K562 (cell line): ENCODE data around the gene PLCB3. TPM values are rescaled to one million over a fixed set of nuclear protein-coding genes. Genes with fewer than 3 reads are reported as not detected.

ENCODE experiments used
- CGGBP1 ChIP-seq: fragments of 250-450 bp; sonication (Bioruptor Pico); IDR thresholded peaks from 2 replicates; pipeline ENCODE4 v1.9.0; 2021; ENCODE audit warnings: mild to moderate bottlenecking
- CHCHD3 ChIP-seq: fragments of 250-450 bp; sonication (Bioruptor Pico); IDR thresholded peaks from 2 replicates; pipeline ENCODE4 v2.1.2; 2022; ENCODE audit warnings: mild to moderate bottlenecking
- CXXC5 ChIP-seq: fragments of 250-450 bp; sonication (Bioruptor Pico); IDR thresholded peaks from 2 replicates; pipeline ENCODE4 v1.8.0; 2022; ENCODE audit warnings: inconsistent platforms, mild to moderate bottlenecking, moderate library complexity
- FOS ChIP-seq: IDR thresholded peaks from 3 replicates; pipeline ENCODE4 v1.6.1; 2011; ENCODE audit not compliant: insufficient read length; ENCODE audit errors: extremely low read depth
- HOXB6 ChIP-seq: fragments of 250-450 bp; sonication (Bioruptor Pico); IDR thresholded peaks from 2 replicates; pipeline ENCODE4 v1.5.1; 2022; ENCODE audit warnings: mild to moderate bottlenecking, borderline replicate concordance
- MTF1 ChIP-seq: fragments of 250-450 bp; sonication (Bioruptor Pico); IDR thresholded peaks from 2 replicates; pipeline ENCODE4 v1.9.0; 2021; ENCODE audit warnings: moderate library complexity, mild to moderate bottlenecking, inconsistent platforms, borderline replicate concordance
- PYGO2 ChIP-seq: fragments of 450-650 bp; IDR thresholded peaks from 2 replicates; pipeline ENCODE4 v1.6.1; 2016; ENCODE audit warnings: mild to moderate bottlenecking, missing genetic modification characterization, moderate library complexity, missing compliant biosample characterization
- RBBP5 ChIP-seq: fragments of 200-600 bp; sonication (generic); IDR thresholded peaks from 2 replicates; pipeline ENCODE4 v1.6.1; 2012; ENCODE audit warnings: borderline replicate concordance, mild to moderate bottlenecking, low read length, control low read depth, inconsistent platforms; ENCODE audit not compliant: insufficient read depth, poor library complexity, severe bottlenecking
- RNF219 ChIP-seq: fragments of 250-450 bp; sonication (Bioruptor Pico); IDR thresholded peaks from 2 replicates; pipeline ENCODE4 v1.5.0; 2022; ENCODE audit warnings: mild to moderate bottlenecking
- SMARCB1 ChIP-seq: IDR thresholded peaks from 2 replicates; pipeline ENCODE4 v1.6.1; 2011; ENCODE audit warnings: improper control_type of control experiment, low read depth; ENCODE audit not compliant: insufficient read length
- SMARCE1 ChIP-seq: fragments of 450-650 bp; IDR thresholded peaks from 2 replicates; pipeline ENCODE4 v1.7.1; 2016; ENCODE audit warnings: mild to moderate bottlenecking
- ZNF347 ChIP-seq: fragments of 450-650 bp; formaldehyde crosslinking; IDR thresholded peaks from 2 replicates; pipeline ENCODE4 v1.4.0; 2020; ENCODE audit warnings: low read depth, mild to moderate bottlenecking, moderate library complexity
- ZZZ3 ChIP-seq: fragments of 450-650 bp; IDR thresholded peaks from 2 replicates; pipeline ENCODE4 v1.6.1; 2016; ENCODE audit warnings: antibody characterized with exemption, mild to moderate bottlenecking, moderate library complexity
- polyA plus RNA-seq, 8 experiments: library from polyadenylated mRNA; depleted of rRNA in 4 of 8; stranded (reverse) in 5 of 8; unstranded in 3 of 8; fragments of >200 nt; fragmentation: Nextera tagmentation in 2 of 8; fragmentation: Illumina TruSeq in 1 of 8; extraction: Ambion mirVana in 2 of 8; extraction: Trizol in 1 of 8; gene quantifications; 2 replicates each; pipeline versions ENCODE4 v1.2.1 to v1.2.3, GENCODE V29; 2011 to 2014; ENCODE audit warnings: inconsistent platforms in 1 of 8, missing spikeins in 1 of 8
- total RNA-seq, 7 experiments: library from RNA; depleted of rRNA in 6 of 7; stranded (reverse); fragments of >200 nt in 6 of 7; fragmentation: Illumina TruSeq in 2 of 7; extraction: Trizol in 2 of 7; gene quantifications; 2 replicates each; pipeline versions ENCODE4 v1.2.1 to v1.2.3, GENCODE V29; 2011 to 2021; ENCODE audit warnings: low replicate concordance in 1 of 7
- TF ChIP-seq, protein P1 (sequence below): fragments of 250-450 bp; sonication (Bioruptor Pico); IDR thresholded peaks from 2 replicates; pipeline ENCODE4 v1.4.0; 2020; ENCODE audit warnings: borderline replicate concordance
- TF ChIP-seq, protein P2 (sequence below): fragments of 450-650 bp; formaldehyde crosslinking; IDR thresholded peaks from 2 replicates; pipeline ENCODE4 v1.4.0; 2022; ENCODE audit warnings: missing genetic modification characterization
- TF ChIP-seq, protein P3 (sequence below): fragments of 450-650 bp; formaldehyde crosslinking; IDR thresholded peaks from 2 replicates; pipeline ENCODE4 v1.4.0; 2020; ENCODE audit warnings: mild to moderate bottlenecking, moderate library complexity
- TF ChIP-seq, protein P4 (sequence below): conservative IDR thresholded peaks from 2 replicates; pipeline ENCODE4 v1.6.1; 2011; ENCODE audit warnings: low read depth, mild to moderate bottlenecking, low read length; ENCODE audit not compliant: control insufficient read depth

The PLCB3 gene
- total and polyA plus RNA-seq, 9 of the 15 experiments (the other 6 are each of a cell fraction or from before 2014, with no cell fraction given), result 0.31 to 44.8 (median 14.6) TPM

- TF ChIP-seq, protein P1, sequence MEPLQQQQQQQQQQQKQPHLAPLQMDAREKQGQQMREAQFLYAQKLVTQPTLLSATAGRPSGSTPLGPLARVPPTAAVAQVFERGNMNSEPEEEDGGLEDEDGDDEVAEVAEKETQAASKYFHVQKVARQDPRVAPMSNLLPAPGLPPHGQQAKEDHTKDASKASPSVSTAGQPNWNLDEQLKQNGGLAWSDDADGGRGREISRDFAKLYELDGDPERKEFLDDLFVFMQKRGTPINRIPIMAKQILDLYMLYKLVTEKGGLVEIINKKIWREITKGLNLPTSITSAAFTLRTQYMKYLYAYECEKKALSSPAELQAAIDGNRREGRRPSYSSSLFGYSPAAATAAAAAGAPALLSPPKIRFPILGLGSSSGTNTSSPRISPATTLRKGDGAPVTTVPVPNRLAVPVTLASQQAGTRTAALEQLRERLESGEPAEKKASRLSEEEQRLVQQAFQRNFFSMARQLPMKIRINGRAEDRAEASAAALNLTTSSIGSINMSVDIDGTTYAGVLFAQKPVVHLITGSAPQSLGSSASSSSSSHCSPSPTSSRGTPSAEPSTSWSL (CRISPR knock-in tag), result no peak
- TF ChIP-seq CHCHD3 (CRISPR knock-in tag), result 0 out of 2 replicates have a peak, but pooled peaks have one; percentile 22
- TF ChIP-seq PYGO2 (tag), result no peak
- TF ChIP-seq, protein P2, sequence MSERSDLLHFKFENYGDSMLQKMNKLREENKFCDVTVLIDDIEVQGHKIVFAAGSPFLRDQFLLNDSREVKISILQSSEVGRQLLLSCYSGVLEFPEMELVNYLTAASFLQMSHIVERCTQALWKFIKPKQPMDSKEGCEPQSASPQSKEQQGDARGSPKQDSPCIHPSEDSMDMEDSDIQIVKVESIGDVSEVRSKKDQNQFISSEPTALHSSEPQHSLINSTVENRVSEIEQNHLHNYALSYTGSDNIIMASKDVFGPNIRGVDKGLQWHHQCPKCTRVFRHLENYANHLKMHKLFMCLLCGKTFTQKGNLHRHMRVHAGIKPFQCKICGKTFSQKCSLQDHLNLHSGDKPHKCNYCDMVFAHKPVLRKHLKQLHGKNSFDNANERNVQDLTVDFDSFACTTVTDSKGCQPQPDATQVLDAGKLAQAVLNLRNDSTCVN, result no peak
- TF ChIP-seq HOXB6, result no peak
- no peak for TF ChIP-seq MTF1
- no peak for TF ChIP-seq ZZZ3
- TF ChIP-seq, protein P3, sequence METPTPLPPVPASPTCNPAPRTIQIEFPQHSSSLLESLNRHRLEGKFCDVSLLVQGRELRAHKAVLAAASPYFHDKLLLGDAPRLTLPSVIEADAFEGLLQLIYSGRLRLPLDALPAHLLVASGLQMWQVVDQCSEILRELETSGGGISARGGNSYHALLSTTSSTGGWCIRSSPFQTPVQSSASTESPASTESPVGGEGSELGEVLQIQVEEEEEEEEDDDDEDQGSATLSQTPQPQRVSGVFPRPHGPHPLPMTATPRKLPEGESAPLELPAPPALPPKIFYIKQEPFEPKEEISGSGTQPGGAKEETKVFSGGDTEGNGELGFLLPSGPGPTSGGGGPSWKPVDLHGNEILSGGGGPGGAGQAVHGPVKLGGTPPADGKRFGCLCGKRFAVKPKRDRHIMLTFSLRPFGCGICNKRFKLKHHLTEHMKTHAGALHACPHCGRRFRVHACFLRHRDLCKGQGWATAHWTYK (CRISPR knock-in tag), result no peak
- TF ChIP-seq, protein P4, sequence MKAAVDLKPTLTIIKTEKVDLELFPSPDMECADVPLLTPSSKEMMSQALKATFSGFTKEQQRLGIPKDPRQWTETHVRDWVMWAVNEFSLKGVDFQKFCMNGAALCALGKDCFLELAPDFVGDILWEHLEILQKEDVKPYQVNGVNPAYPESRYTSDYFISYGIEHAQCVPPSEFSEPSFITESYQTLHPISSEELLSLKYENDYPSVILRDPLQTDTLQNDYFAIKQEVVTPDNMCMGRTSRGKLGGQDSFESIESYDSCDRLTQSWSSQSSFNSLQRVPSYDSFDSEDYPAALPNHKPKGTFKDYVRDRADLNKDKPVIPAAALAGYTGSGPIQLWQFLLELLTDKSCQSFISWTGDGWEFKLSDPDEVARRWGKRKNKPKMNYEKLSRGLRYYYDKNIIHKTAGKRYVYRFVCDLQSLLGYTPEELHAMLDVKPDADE, result peak; percentile 43; the same call in 1 of the 2 replicates
- no peak for TF ChIP-seq FOS
- TF ChIP-seq SMARCB1, result no peak
- TF ChIP-seq SMARCE1, result no peak
- peak; percentile 60 for TF ChIP-seq CXXC5
- TF ChIP-seq CGGBP1 (CRISPR knock-in tag), result no peak
- TF ChIP-seq RNF219 (CRISPR knock-in tag), result no peak
- no peak for TF ChIP-seq ZNF347 (CRISPR knock-in tag)
- peak; percentile 32 for TF ChIP-seq RBBP5
These were observed 66.1 kb downstream of the PLCB3 start, which contains the start of gene TRMT112 (continued) for GRCh38 chr11:64317325-64317960.
